OCI-LY1 (cell line): ENCODE results near the gene TRAPPC12.

Experiments used
- CTCF ChIP-seq: fragments of 200-600 bp; sonication (generic), shearing (Covaris generic); IDR thresholded peaks from 2 replicates; pipeline ENCODE4 v1.5.1; 2017; ENCODE audit warnings: mild to moderate bottlenecking, antibody characterized with exemption, low read length, moderate library complexity, mixed read lengths
- EZH2 ChIP-seq: fragments of 200-600 bp; sonication (generic), shearing (Covaris generic); IDR thresholded peaks from 2 replicates; pipeline ENCODE4 v1.8.0; 2017; ENCODE audit warnings: borderline replicate concordance, mixed run types, mild to moderate bottlenecking, antibody characterized with exemption, low read length, moderate library complexity, mixed read lengths

GRCh38 chr2:3341336-3341735 lies 38.2 kb upstream of the TRAPPC12 start:
- TF ChIP-seq CTCF, result no peak
- TF ChIP-seq EZH2, result no peak
